GM19372 (cell line): ENCODE data around the gene SNX27.

Source experiments
- ATAC-seq: cut with Tn5 transposase; IDR thresholded peaks from one replicate; pipeline ENCODE4 v1.9.1; 2021; ENCODE audit warnings: mild to moderate bottlenecking, low read depth, moderate library complexity; ENCODE audit not compliant: unreplicated experiment

SNX27 gene

GRCh38 chr1:151611832-151612500 lies at the start of gene SNX27:
Gene SNX27 (plus strand): TSS chr1:151612050. CDS start chr1:151612202, 152 bp downstream.
- peak; percentile 99 for ATAC-seq

GRCh38 chr1:151562661-151563060 lies 49.2 kb upstream of the SNX27 start:
- no peak for ATAC-seq

GRCh38 chr1:151563376-151563775 lies 48.5 kb upstream of the SNX27 start:
- ATAC-seq: no peak

- no peak for ATAC-seq
Observed at GRCh38 chr1:151565502-151566189, 46.2 kb upstream of the SNX27 start.

GRCh38 chr1:151568626-151569088 lies 43.2 kb upstream of the SNX27 start:
- ATAC-seq: no peak

- ATAC-seq: no peak
Observed at GRCh38 chr1:151570819-151571218, 41.0 kb upstream of the SNX27 start.

GRCh38 chr1:151574575-151575529 lies 37.0 kb upstream of the SNX27 start:
- ATAC-seq: no peak

- ATAC-seq: no peak
Observed at GRCh38 chr1:151577173-151577572, 34.7 kb upstream of the SNX27 start.

GRCh38 chr1:151578941-151579340 lies 32.9 kb upstream of the SNX27 start:
- ATAC-seq: no peak

- no peak for ATAC-seq
Observed at GRCh38 chr1:151579436-151580225, 32.2 kb upstream of the SNX27 start.

GRCh38 chr1:151581451-151581850 lies 30.4 kb upstream of the SNX27 start:
- ATAC-seq: no peak

GRCh38 chr1:151581921-151582320 lies 29.9 kb upstream of the SNX27 start:
- ATAC-seq: no peak

- ATAC-seq: no peak
Observed at GRCh38 chr1:151583796-151584195, 28.1 kb upstream of the SNX27 start.

GRCh38 chr1:151584278-151584677 lies 27.6 kb upstream of the SNX27 start:
- ATAC-seq: no peak

GRCh38 chr1:151584780-151585179 lies 27.1 kb upstream of the SNX27 start:
- no peak for ATAC-seq

GRCh38 chr1:151585622-151586021 lies 26.2 kb upstream of the SNX27 start:
- ATAC-seq: no peak

- no peak for ATAC-seq
Observed at GRCh38 chr1:151590961-151591360, 20.9 kb upstream of the SNX27 start.

- ATAC-seq: no peak
Observed at GRCh38 chr1:151593730-151594129, 18.1 kb upstream of the SNX27 start.

- no peak for ATAC-seq
Observed at GRCh38 chr1:151594143-151594625, 17.7 kb upstream of the SNX27 start.
